Activated CD8-positive, alpha-beta T cell treated with anti-CD3 and anti-CD28 coated beads for 36 hours (primary cell): ENCODE data around the gene ASIC1. TPM values are rescaled to one million over a fixed set of nuclear protein-coding genes. Genes with fewer than 3 reads are reported as not detected.

Source experiments
- ATAC-seq: fragments of 200-7000 bp; cut with Tn5 transposase; one replicate; pipeline ENCODE4 v1.10.0; 2021; ENCODE audit warnings: mild to moderate bottlenecking, moderate library complexity
- CTCF ChIA-PET: fragments of 350-600 bp; sonication (Branson Sonifier 250); formaldehyde crosslinking; loops from one replicate; lab custom pipeline; 2021; ENCODE audit warnings: antibody characterized with exemption; lab: Charles Lee
- POLR2A ChIA-PET: fragments of 350-600 bp; sonication (Branson Sonifier 250); formaldehyde crosslinking; loops from one replicate; lab custom pipeline; 2021; ENCODE audit warnings: antibody characterized with exemption; lab: Charles Lee
- DNase-seq: peaks from one replicate; pipeline ENCODE4 v3.0.0-alpha.2; 2020
- H3K27ac Mint-ChIP-seq: one replicate; pipeline ENCODE4 v1.8.0; 2021; ENCODE audit warnings: mild to moderate bottlenecking, mixed read lengths
- H3K27me3 Mint-ChIP-seq: one replicate; pipeline ENCODE4 v1.8.0; 2021; ENCODE audit warnings: mixed read lengths
- H3K36me3 Mint-ChIP-seq: one replicate; pipeline ENCODE4 v1.8.0; 2021; ENCODE audit warnings: low read depth, mixed read lengths
- H3K4me1 Mint-ChIP-seq: one replicate; pipeline ENCODE4 v1.8.0; 2021; ENCODE audit warnings: low read depth, mixed read lengths
- H3K4me3 Mint-ChIP-seq: one replicate; pipeline ENCODE4 v1.8.0; 2021; ENCODE audit warnings: mild to moderate bottlenecking, moderate library complexity, mixed read lengths
- H3K9me3 Mint-ChIP-seq: one replicate; pipeline ENCODE4 v1.8.0; 2021; ENCODE audit warnings: mixed read lengths
- intact Hi-C: fragments of 100-400 bp; cut with micrococcal nuclease; formaldehyde crosslinking; loops from one replicate; pipeline ENCODE4 v1.10.0; 2022
- total RNA-seq, 2 experiments: library from RNA; stranded (reverse); gene quantifications; one replicate each; pipeline ENCODE4 v1.2.3, GENCODE V29; 2021
- TF ChIP-seq, protein P1 (sequence below): fragments of 200-600 bp; IDR thresholded peaks from one replicate; pipeline ENCODE4 v1.8.0; 2022; ENCODE audit warnings: antibody characterized with exemption, mild to moderate bottlenecking

The ASIC1 gene
- total RNA-seq, 2 experiments from 2014 or later = 14.3 to 17.3 TPM

DNA sequence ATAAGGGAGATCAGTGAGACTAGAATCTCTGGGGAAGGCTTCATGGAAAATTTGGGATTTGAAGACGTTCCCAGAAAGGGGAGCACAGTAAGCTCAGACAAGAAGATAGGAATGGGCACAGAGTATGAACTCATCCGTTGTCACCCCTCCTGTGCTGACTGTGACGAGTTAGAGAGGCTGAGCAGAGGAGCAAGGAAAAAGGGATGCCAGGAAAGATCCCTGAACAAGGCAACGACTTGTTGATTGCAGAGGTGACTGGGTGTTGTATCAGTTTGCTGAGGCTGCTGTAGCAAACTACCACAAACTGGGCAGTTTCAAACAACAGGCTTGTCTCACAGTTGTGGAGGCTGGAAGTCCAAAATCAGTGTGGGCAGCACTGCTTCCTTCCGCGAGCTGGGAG is 40.6 kb downstream of the ASIC1 start:
- TF ChIP-seq, protein P1, sequence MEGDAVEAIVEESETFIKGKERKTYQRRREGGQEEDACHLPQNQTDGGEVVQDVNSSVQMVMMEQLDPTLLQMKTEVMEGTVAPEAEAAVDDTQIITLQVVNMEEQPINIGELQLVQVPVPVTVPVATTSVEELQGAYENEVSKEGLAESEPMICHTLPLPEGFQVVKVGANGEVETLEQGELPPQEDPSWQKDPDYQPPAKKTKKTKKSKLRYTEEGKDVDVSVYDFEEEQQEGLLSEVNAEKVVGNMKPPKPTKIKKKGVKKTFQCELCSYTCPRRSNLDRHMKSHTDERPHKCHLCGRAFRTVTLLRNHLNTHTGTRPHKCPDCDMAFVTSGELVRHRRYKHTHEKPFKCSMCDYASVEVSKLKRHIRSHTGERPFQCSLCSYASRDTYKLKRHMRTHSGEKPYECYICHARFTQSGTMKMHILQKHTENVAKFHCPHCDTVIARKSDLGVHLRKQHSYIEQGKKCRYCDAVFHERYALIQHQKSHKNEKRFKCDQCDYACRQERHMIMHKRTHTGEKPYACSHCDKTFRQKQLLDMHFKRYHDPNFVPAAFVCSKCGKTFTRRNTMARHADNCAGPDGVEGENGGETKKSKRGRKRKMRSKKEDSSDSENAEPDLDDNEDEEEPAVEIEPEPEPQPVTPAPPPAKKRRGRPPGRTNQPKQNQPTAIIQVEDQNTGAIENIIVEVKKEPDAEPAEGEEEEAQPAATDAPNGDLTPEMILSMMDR = no peak
- H3K4me1 Mint-ChIP-seq = no peaks in the 10 kb centered on the region
- intact Hi-C loops = no loop called here
- H3K27ac Mint-ChIP-seq = no peak overlapping the region
- ChIA-PET CTCF (interaction anchor here (6.6 to 6.7 kb wide), 2 partner anchors 9 to 13 kb away, joined by 32 to 54 read pairs; partner anchors contain the start of gene COX14), POLR2A (interaction anchor here (1.3 kb wide), 1 partner anchor 12 kb away, joined by 4 read pairs; no protein-coding TSS in a partner anchor)
- DNase-seq (no peak), ATAC-seq (no peak)
- no peaks in the 10 kb centered on the region for H3K9me3 Mint-ChIP-seq
- H3K27me3 Mint-ChIP-seq = no peaks in the 10 kb centered on the region
- peaks cover 50% of the 10 kb centered on the region for H3K36me3 Mint-ChIP-seq
- no peak overlapping the region for H3K4me3 Mint-ChIP-seq

DNA sequence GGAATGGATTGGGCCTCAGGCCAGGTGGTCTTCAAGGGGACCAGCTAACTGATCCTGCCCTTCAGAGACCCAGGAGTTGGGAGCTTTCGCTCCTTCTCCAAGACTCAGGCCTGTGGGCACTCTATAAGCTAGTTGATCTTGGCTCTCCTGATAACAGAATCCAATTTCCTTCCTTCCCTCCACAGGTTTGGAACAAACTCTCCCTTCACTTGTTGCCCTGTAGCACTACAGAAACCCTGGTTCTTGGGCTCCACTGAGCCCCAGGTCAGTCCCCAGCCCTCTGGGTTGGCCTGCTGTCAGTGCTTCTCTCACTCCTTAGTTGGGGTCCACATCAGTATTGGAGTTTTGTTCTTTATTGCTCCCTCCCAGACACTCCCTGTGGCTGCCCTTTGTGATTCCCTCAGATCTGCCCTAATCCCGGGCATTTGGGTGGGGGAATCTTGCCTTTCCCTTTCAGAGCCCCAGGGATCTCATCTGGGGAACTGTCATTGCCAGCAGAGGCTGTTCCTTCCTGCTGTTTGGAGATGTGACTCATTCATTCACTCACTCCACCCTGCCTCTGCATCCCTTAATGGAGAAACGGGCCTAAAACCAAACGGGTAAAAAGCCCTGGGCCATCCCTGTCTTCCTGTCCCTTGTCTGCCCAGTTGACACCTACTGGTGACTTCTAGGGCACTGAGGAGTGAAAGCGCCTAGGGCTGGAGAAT is 42.1 kb downstream of the ASIC1 start:
- H3K4me3 Mint-ChIP-seq = no peak overlapping the region
- H3K9me3 Mint-ChIP-seq = no peaks in the 10 kb centered on the region
- TF ChIP-seq, protein P1 = no peak
- peaks cover 47% of the 10 kb centered on the region for H3K36me3 Mint-ChIP-seq
- POLR2A ChIA-PET = no interaction called here
- H3K4me1 Mint-ChIP-seq = no peaks in the 10 kb centered on the region
- no peaks in the 10 kb centered on the region for H3K27me3 Mint-ChIP-seq
- DNase-seq = no peak
- CTCF ChIA-PET = interaction anchor here (1.2 to 6.7 kb wide), 3 partner anchors 11 to 29 kb away, joined by 3 to 54 read pairs (median 32); partner anchors contain the start of gene COX14
- no peak for ATAC-seq
- no peak overlapping the region for H3K27ac Mint-ChIP-seq
- intact Hi-C loops = no loop called here

DNA sequence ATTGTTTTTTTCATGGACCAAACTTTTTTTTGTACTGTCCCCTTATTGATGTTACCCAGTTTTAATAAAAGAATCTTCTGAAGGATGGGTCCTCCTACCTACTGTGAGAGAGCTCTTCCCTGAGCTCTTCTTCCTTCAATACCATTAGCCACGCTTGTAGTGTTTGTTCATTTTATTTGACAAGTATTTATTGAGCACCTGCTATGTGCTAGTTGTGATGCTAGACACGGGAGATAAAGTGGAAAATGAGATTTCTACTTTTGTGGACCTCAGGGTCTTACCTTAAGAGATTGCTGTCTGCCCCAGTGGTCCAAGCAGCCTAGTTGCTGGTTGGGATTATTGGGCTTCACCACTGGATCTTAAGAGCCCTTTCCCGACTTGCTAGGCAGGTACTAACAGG is 43.2 kb downstream of the ASIC1 start:
- ATAC-seq (no peak), DNase-seq (no peak)
- TF ChIP-seq, protein P1 = no peak
- Mint-ChIP-seq H3K9me3 (no peaks in the 10 kb centered on the region), H3K4me1 (no peaks in the 10 kb centered on the region), H3K27ac (no peak overlapping the region), H3K36me3 (peaks cover 41% of the 10 kb centered on the region), H3K27me3 (no peaks in the 10 kb centered on the region), H3K4me3 (no peak overlapping the region)
- ChIA-PET POLR2A (no interaction called here), CTCF (interaction anchor here (6.6 to 6.7 kb wide), 2 partner anchors 11 to 12 kb away, joined by 32 to 54 read pairs; partner anchors contain the start of gene COX14)
- intact Hi-C loops = no loop called here

DNA sequence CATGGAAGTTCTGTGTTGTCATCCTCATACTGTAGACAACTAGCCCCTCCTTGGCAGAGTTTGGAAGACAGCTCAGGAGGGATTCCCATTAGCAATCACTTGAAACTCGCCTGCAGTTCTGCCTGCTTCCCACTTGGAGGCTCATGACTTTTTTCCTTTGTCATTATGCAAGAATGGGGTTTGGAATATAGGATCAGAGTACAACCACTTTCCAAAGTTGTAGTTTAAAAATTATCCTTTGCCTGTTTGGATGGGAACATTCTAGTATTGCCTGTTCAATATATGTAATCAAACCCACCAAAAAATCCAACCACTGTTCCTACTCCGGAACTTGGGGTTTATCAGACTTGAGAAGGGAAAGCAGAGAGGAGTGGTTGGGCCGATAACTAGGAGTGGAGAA is 44.3 kb downstream of the ASIC1 start:
- TF ChIP-seq, protein P1 = no peak
- Mint-ChIP-seq H3K27me3 (no peaks in the 10 kb centered on the region), H3K4me3 (no peak overlapping the region), H3K36me3 (peaks cover 30% of the 10 kb centered on the region), H3K9me3 (no peaks in the 10 kb centered on the region), H3K27ac (no peak overlapping the region), H3K4me1 (no peaks in the 10 kb centered on the region)
- no peak for DNase-seq
- intact Hi-C loops = no loop called here
- ChIA-PET CTCF (interaction anchor here (0.5 to 6.7 kb wide), 4 partner anchors 9 to 62 kb away, joined by 3 to 54 read pairs (median 18); partner anchors contain the start of gene COX14), POLR2A (no interaction called here)
- ATAC-seq = no peak

DNA sequence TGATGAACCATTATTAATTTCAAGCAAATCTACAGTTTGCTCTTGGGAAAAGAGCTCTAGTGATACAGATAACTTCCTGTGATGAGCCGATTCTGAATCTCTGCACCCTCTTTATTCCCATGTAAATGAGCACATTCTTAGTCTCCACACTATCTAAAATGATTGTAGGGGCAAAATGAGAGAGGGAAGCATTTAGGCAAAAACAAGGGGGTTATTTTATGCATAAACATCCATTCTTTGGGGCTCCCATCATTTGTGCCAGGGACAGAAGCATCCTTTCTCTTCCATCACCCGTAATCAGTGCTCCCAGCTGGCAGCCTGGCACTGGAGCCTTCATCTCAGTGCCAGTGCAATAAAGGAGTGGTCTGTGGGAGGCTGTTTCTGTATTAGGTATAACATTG is 44.7 kb downstream of the ASIC1 start:
- intact Hi-C loops = no loop called here
- peaks cover 26% of the 10 kb centered on the region for H3K36me3 Mint-ChIP-seq
- H3K4me3 Mint-ChIP-seq = no peak overlapping the region
- ChIA-PET CTCF (interaction anchor here (0.7 to 6.7 kb wide), 4 partner anchors 8 to 63 kb away, joined by 3 to 54 read pairs (median 18); partner anchors contain the start of gene COX14), POLR2A (no interaction called here)
- no peaks in the 10 kb centered on the region for H3K4me1 Mint-ChIP-seq
- DNase-seq = no peak
- no peak overlapping the region for H3K27ac Mint-ChIP-seq
- H3K9me3 Mint-ChIP-seq = no peaks in the 10 kb centered on the region
- H3K27me3 Mint-ChIP-seq = no peaks in the 10 kb centered on the region
- TF ChIP-seq, protein P1 = no peak
- ATAC-seq = no peak
